ENCODE results near the gene ACBD4.
A peak's percentile ranks its signal among the peaks of the same experiment; 100 is the strongest.

ACBD4 gene

GRCh38 chr17:45132572-45133463 lies 2.7 kb upstream of the ACBD4 start:
- H3K27ac ChIP-seq, result peak overlapping the region; percentile 74
- peak; percentile 90 for TF ChIP-seq CTCF (conservative IDR thresholded peaks at IDR 0.05)

GRCh38 chr17:45135978-45136791 lies 698 bp downstream of the ACBD4 start:
- no peak for TF ChIP-seq CTCF (conservative IDR thresholded peaks at IDR 0.05)
- peak overlapping the region; percentile 73; the same call in 1 of the 2 replicates for H3K27ac ChIP-seq

GRCh38 chr17:45136846-45137560 lies 1.5 kb downstream of the ACBD4 start:
- no peak overlapping the region for H3K27ac ChIP-seq
- no peak for TF ChIP-seq CTCF (conservative IDR thresholded peaks at IDR 0.05)

GRCh38 chr17:45137561-45138305 lies 2.2 kb downstream of the ACBD4 start:
- H3K27ac ChIP-seq, result no peak overlapping the region
- TF ChIP-seq CTCF (conservative IDR thresholded peaks at IDR 0.05), result no peak

GRCh38 chr17:45138911-45139532 lies 3.5 kb downstream of the ACBD4 start:
- no peak for TF ChIP-seq CTCF (conservative IDR thresholded peaks at IDR 0.05)
- no peak overlapping the region for H3K27ac ChIP-seq

GRCh38 chr17:45139533-45139920 lies 4.0 kb downstream of the ACBD4 start:
- no peak for TF ChIP-seq CTCF (conservative IDR thresholded peaks at IDR 0.05)
- no peak overlapping the region for H3K27ac ChIP-seq

All from VCaP (cell line).